SK-N-SH treated with all-trans-retinoic acid at 6 μM for 48 hours (cell line): ENCODE data around the gene CHRNG.

ENCODE experiments used
- ATAC-seq: fragments of 200-7000 bp; cut with Tn5 transposase; 3 replicates; pipeline ENCODE4 v1.9.1; 2020; ENCODE audit warnings: mild to moderate bottlenecking, moderate library complexity
- ARNTL ChIP-seq: fragments of 450-650 bp; formaldehyde crosslinking; IDR thresholded peaks from 2 replicates; pipeline ENCODE4 v1.5.0; 2020; ENCODE audit warnings: low read depth, mild to moderate bottlenecking, moderate library complexity, borderline replicate concordance
- BACH2 ChIP-seq: fragments of 250-450 bp; sonication (Bioruptor Pico); IDR thresholded peaks from 2 replicates; pipeline ENCODE4 v1.9.0; 2021; ENCODE audit warnings: mild to moderate bottlenecking, borderline replicate concordance
- CREB5 ChIP-seq: fragments of 250-450 bp; sonication (Bioruptor Pico); IDR thresholded peaks from 2 replicates; pipeline ENCODE4 v1.5.1; 2020; ENCODE audit warnings: low read depth, mild to moderate bottlenecking, moderate library complexity
- CSDC2 ChIP-seq: fragments of 250-450 bp; sonication (Bioruptor Pico); IDR thresholded peaks from 2 replicates; pipeline ENCODE4 v1.5.0; 2020; ENCODE audit warnings: mild to moderate bottlenecking, moderate library complexity
- CSRNP3 ChIP-seq: fragments of 250-450 bp; sonication (Bioruptor Pico); IDR thresholded peaks from 2 replicates; pipeline ENCODE4 v1.5.1; 2021; ENCODE audit warnings: mild to moderate bottlenecking, moderate library complexity
- GLIS3 ChIP-seq: fragments of 250-450 bp; sonication (Bioruptor Pico); IDR thresholded peaks from 2 replicates; pipeline ENCODE4 v1.5.0; 2020; ENCODE audit warnings: mild to moderate bottlenecking, moderate library complexity
- ISL1 ChIP-seq: fragments of 250-450 bp; sonication (Bioruptor Pico); IDR thresholded peaks from 2 replicates; pipeline ENCODE4 v2.1.2; 2022; ENCODE audit warnings: mild to moderate bottlenecking, moderate library complexity
- PATZ1 ChIP-seq: fragments of 250-450 bp; sonication (Bioruptor Pico); IDR thresholded peaks from 2 replicates; pipeline ENCODE4 v1.8.0; 2020; ENCODE audit warnings: mild to moderate bottlenecking, moderate library complexity, borderline replicate concordance
- POU6F1 ChIP-seq: fragments of 250-450 bp; sonication (Bioruptor Pico); IDR thresholded peaks from 2 replicates; pipeline ENCODE4 v1.8.0; 2021; ENCODE audit warnings: low read depth, mild to moderate bottlenecking, moderate library complexity, borderline replicate concordance
- PPARA ChIP-seq: fragments of 250-450 bp; sonication (Bioruptor Pico); IDR thresholded peaks from 2 replicates; pipeline ENCODE4 v1.5.0; 2020; ENCODE audit warnings: mild to moderate bottlenecking, borderline replicate concordance
- SNAI2 ChIP-seq: fragments of 250-450 bp; sonication (Bioruptor Pico); IDR thresholded peaks from 2 replicates; pipeline ENCODE4 v1.5.0; 2020; ENCODE audit warnings: mild to moderate bottlenecking, moderate library complexity
- TCF4 ChIP-seq: fragments of 250-450 bp; sonication (Bioruptor Pico); IDR thresholded peaks from 2 replicates; pipeline ENCODE4 v1.8.0; 2021; ENCODE audit warnings: mild to moderate bottlenecking, moderate library complexity, borderline replicate concordance
- TOX ChIP-seq: fragments of 250-450 bp; sonication (Bioruptor Pico); IDR thresholded peaks from 2 replicates; pipeline ENCODE4 v1.8.0; 2021; ENCODE audit warnings: mild to moderate bottlenecking, moderate library complexity, borderline replicate concordance
- TSHZ2 ChIP-seq: fragments of 250-450 bp; sonication (Bioruptor Pico); IDR thresholded peaks from 2 replicates; pipeline ENCODE4 v1.5.0; 2020; ENCODE audit warnings: mild to moderate bottlenecking, moderate library complexity
- ZC3H10 ChIP-seq: fragments of 250-450 bp; sonication (Bioruptor Pico); IDR thresholded peaks from 2 replicates; pipeline ENCODE4 v1.5.1; 2021; ENCODE audit warnings: mild to moderate bottlenecking, moderate library complexity
- ZFP3 ChIP-seq: fragments of 250-450 bp; sonication (Bioruptor Pico); IDR thresholded peaks from 2 replicates; pipeline ENCODE4 v1.5.0; 2020; ENCODE audit warnings: mild to moderate bottlenecking, moderate library complexity
- ZFP30 ChIP-seq: fragments of 450-650 bp; formaldehyde crosslinking; IDR thresholded peaks from 2 replicates; pipeline ENCODE4 v1.5.0; 2022; ENCODE audit warnings: mild to moderate bottlenecking, moderate library complexity
- ZNF565 ChIP-seq: fragments of 450-650 bp; formaldehyde crosslinking; conservative IDR thresholded peaks from 2 replicates; pipeline ENCODE4 v1.5.0; 2020; ENCODE audit warnings: low read depth, mild to moderate bottlenecking, moderate library complexity
- ZNF70 ChIP-seq: fragments of 450-650 bp; formaldehyde crosslinking; IDR thresholded peaks from 2 replicates; pipeline ENCODE4 v1.5.0; 2020; ENCODE audit warnings: mild to moderate bottlenecking, moderate library complexity
- ZNF8 ChIP-seq: fragments of 450-650 bp; formaldehyde crosslinking; IDR thresholded peaks from 2 replicates; pipeline ENCODE4 v1.5.0; 2020; ENCODE audit warnings: mild to moderate bottlenecking, moderate library complexity

The CHRNG gene

GRCh38 chr2:232541961-232542714 lies 2.6 kb downstream of the CHRNG start:
- TF ChIP-seq SNAI2 (CRISPR knock-in tag): no peak
- TF ChIP-seq CSDC2 (CRISPR knock-in tag): no peak
- no peak for TF ChIP-seq ISL1 (CRISPR knock-in tag)
- no peak for TF ChIP-seq POU6F1 (CRISPR knock-in tag)
- no peak for TF ChIP-seq TCF4 (CRISPR knock-in tag)
- TF ChIP-seq CREB5: no peak
- TF ChIP-seq PPARA (CRISPR knock-in tag): no peak
- TF ChIP-seq BACH2 (CRISPR knock-in tag): no peak
- TF ChIP-seq TSHZ2 (CRISPR knock-in tag): no peak
- TF ChIP-seq ZFP3: no peak
- no peak for TF ChIP-seq TOX (CRISPR knock-in tag)
- no peak for TF ChIP-seq GLIS3 (CRISPR knock-in tag)
- TF ChIP-seq ZNF70: no peak
- no peak for ATAC-seq

- no peak for ATAC-seq
- TF ChIP-seq PATZ1 (CRISPR knock-in tag): no peak
Measured at GRCh38 chr2:232542715-232543467, 3.4 kb downstream of the CHRNG start.

- no peak for ATAC-seq
- TF ChIP-seq CREB5: no peak
- no peak for TF ChIP-seq ZFP30 (CRISPR knock-in tag)
- no peak for TF ChIP-seq BACH2 (CRISPR knock-in tag)
- TF ChIP-seq GLIS3 (CRISPR knock-in tag): no peak
- no peak for TF ChIP-seq CSRNP3 (CRISPR knock-in tag)
- no peak for TF ChIP-seq PPARA (CRISPR knock-in tag)
- no peak for TF ChIP-seq ZNF565 (CRISPR knock-in tag)
- no peak for TF ChIP-seq TSHZ2 (CRISPR knock-in tag)
- no peak for TF ChIP-seq ZNF8 (CRISPR knock-in tag)
- no peak for TF ChIP-seq POU6F1 (CRISPR knock-in tag)
- TF ChIP-seq ARNTL: no peak
- TF ChIP-seq CSDC2 (CRISPR knock-in tag): no peak
- no peak for TF ChIP-seq ZC3H10 (CRISPR knock-in tag)
- TF ChIP-seq TCF4 (CRISPR knock-in tag): no peak
- TF ChIP-seq TOX (CRISPR knock-in tag): no peak
Measured at GRCh38 chr2:232543491-232543890, 4.0 kb downstream of the CHRNG start.
